GM18907 (cell line): ENCODE measurements around the gene ARSJ.
"Not testable (repeated sequence)": the region's sequence is repeated elsewhere in the genome, so short reads cannot be mapped to it uniquely, and the experiment has no call there.

ENCODE experiments used
- ATAC-seq: cut with Tn5 transposase; IDR thresholded peaks from one replicate; pipeline ENCODE4 v1.9.1; 2021; ENCODE audit warnings: mild to moderate bottlenecking, moderate library complexity; ENCODE audit not compliant: unreplicated experiment

ARSJ gene

DNA sequence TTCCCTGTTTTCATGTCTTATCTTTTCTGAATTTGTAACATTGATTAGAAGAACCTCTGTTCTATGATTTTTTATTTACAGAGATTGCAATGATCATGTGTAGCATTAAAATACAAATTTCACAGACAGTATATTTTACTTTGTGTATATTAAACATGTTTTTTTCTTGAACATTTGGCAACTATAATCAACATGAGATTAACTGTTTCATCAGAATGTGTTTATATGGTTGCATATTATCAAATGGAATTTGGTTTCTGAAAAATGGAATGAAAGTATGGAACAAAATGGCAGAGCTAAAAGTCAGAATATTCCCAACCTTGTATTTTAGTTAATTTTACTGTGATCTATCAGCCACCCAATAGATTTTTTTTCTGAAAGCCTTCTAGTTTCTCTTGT lies 19.9 kb downstream of the ARSJ start:
- no peak for ATAC-seq

- peak; percentile 55 for ATAC-seq
Observed at GRCh38 chr4:113958766-113959538, 20.5 kb downstream of the ARSJ start.

GRCh38 chr4:113957956-113958355 lies 21.5 kb downstream of the ARSJ start:
- ATAC-seq = no peak

DNA sequence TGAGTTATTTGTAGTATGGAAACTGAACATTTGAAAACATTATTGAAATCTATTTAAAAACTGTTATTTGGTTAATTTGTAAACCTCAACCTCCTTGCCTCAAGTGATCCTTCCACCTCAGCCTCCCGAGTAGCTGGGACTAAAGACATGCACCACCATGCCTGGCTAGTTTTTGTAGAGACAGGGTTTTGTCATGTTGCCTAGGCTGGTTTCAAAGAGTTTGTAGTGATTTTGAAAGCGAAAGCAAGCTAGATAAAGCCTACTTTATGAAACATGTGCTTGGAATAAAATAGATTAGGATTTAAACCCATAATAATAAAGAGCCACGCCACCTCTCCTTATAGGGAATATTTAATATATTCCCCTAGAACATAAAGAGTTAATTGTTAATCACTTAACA lies 23.5 kb downstream of the ARSJ start:
- peak; percentile 55 for ATAC-seq

DNA sequence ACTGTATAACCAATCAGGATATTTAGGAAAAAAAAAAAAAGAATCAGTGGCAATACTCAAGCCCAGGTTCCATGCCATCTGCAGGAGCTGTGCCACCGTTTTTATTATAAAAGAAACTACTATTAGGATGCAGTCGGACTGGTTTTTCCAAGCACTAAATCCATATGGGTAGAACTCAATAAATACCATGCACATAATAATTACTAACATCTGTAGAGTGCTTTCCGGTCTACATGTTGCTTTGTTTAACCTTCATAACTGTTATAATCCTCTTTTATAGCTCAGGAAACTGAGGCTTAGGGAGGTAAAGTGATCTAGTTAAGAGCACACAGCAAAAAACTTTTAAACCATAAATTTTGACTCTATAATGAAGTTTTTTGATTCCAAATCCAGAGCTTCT lies 24.0 kb downstream of the ARSJ start:
- ATAC-seq = no peak

DNA sequence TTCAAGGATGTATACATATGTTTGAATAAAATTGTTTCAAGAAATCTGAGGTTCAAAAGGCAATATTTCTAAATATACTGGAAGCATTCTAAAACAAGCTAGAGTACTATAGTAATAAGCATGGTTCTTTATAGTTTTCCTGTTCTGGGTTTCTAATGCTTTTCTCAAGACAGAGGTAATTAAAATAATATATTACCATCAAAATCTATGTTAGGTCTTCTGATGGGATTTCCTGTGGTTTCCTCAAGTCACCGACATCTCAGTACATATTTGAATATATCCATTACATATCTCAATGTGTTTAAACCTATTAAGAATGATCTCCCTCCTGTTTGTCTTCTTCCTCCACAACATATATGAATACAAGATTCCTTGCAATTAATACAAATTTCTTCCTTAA lies 25.6 kb downstream of the ARSJ start:
- ATAC-seq = no peak

DNA sequence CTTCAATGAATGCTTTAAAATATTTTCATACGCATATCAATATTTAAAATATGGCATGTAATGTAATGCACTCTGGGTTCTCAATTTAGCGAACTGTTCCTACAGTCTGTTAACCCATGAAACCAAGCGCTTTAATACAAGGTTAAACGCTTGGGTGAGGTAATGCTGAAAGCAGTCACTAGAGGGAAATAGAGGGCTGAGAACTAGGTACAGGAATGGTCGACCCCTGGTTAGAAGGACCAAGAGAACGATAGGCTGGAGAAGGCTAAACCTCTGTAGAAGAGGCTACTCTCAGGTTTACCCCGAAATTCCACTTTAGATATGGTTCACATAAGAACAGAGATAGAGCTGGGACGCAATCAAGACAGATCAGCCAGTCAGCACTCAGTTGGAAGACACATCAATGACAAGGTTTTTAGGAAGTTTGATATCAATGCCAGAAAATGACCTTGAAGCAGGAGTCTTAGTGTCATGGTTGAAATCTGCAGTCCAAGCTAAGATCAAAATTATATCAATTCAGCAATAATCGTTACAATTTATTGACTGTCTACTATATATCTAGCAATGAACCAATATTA lies 26.9 kb downstream of the ARSJ start:
- ATAC-seq = peak; percentile 95

DNA sequence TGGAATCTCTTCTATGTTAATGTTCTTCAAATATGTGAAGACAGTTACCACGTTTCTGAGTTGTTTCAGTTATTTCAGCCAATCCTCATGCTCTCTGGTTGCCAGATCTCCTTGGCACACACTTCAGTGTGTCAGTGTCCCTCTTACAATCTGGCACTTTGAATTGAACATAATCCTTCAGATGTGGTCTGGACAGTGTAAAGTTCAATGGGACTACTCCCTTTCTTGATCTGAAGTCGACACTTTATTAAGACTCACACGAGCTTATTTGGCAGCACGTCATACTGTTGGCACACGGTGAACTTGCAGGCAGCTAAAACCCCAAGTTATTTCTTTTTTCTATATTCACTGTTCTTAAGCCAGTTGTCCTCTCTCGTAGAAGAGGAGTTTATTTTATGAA lies 28.2 kb downstream of the ARSJ start:
- no peak for ATAC-seq

DNA sequence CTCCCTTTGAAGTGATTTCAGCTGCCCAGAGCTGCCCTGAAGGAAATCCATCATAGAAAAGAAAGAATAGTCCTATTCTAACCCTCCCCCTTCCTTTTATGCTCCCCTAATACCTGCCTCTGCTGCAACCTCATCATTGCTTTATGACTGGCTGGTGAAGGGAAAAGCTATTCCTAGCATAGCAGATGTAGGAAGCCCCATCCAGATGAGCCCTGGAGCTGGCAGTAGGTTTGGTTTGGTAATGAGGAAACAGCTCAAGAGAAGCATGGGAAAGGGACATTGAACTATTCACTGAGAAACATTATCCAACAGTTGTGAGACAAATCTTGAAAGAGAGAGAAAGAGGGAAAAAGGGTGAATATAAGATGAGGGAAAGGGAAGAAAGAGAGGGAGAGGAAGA lies 29.2 kb downstream of the ARSJ start:
- ATAC-seq = no peak

DNA sequence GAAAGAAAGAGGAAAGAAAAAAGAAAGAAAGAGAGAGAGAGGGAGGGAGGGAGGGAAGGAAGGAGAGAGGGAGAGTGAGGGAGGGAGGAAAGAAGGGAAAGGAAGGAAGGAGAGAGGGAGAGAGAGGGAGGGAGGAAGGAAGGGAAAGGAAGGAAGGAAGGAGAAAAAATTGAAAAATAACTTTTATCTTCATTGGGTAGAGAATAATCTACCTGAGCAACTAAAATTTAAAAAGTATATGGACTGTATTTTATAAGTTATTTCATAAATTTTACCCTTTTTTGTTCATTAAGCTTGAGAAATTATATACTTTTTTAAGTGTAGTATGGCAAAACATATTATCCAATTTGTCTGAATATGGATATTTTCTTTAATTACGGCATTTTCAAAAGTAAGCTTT lies 32.0 kb downstream of the ARSJ start:
- ATAC-seq = no peak

DNA sequence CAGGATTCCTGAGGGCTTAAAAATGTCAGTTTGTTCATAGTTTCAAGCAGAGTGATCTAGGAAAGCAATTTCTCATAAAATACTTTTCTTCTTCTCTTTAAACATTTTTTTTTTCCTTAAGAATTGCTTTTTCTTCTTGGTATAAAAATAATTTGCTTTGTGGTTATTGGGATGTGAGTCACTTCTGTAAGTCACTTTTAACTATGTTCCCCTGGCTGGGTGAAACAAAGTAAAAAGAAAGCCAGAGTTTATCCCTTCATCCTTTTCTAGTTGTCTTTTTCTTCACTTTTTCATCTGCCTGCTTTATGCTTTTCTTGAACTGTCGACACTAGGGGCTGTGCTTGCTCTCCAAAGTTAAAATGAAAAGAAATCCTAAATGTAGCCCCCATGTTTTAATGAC lies 33.5 kb downstream of the ARSJ start:
- ATAC-seq = no peak

GRCh38 chr4:113943863-113944262 lies 35.6 kb downstream of the ARSJ start:
- ATAC-seq = no peak

GRCh38 chr4:113943085-113943484 lies 36.4 kb downstream of the ARSJ start:
- no peak for ATAC-seq

- ATAC-seq = no peak
Observed at GRCh38 chr4:113941836-113942235, 37.6 kb downstream of the ARSJ start.

GRCh38 chr4:113940103-113940502 lies 39.3 kb downstream of the ARSJ start:
- ATAC-seq = not testable (repeated sequence)

GRCh38 chr4:113935190-113935589 lies 44.3 kb downstream of the ARSJ start:
- no peak for ATAC-seq

DNA sequence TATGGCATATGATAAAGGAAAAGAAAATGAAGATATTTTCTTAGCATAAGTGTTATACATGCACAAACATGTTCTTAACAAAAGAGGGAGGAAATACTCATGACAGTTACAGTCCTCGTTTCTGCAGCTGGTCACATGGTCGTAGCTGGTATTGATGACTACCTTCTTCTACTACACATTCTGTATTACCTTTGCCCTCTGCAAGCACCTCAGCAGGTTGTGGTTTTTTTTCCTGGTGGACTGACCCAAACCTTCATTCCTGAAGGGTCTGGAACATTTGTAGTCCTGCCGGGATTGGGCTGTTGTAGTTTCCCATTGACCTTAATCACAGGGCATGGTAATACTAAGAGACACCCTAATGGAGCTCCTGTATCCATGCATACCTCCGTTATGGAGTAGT lies 54.7 kb downstream of the ARSJ start:
- not testable (repeated sequence) for ATAC-seq

DNA sequence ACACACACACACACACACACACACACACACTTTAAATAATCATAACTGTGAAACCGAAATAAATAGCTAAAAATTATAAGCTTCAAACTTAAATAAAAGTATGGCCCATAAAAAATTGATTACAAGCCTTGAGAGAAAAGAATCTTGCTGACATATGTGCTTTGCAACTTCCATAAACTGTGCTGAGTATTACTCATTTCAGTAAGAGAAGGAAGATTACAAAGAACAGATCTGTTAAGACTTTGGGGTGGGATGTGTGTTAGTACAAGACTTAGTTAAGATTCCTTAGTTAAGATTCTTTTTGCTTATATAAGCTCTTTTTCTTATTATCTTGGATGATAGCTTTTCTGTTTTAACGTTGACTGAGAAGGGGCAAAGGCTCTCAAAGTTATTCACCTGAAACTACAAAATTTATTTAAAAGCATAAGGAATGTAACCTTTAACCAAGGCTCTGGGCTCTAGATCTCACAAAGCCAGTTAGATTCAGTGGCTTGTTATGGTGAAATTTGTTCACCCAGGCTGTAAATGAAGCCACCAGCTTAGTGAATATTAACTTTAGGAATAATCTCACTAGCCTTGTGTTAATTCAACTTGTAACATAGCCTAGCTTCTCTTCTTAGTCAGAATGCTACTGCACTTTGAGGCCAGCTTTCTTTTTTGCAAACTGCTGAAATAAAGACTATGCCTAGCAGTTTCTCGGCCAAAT lies 58.2 kb downstream of the ARSJ start:
- peak; percentile 67 for ATAC-seq

GRCh38 chr4:113919611-113920010 lies 59.8 kb downstream of the ARSJ start:
- no peak for ATAC-seq

DNA sequence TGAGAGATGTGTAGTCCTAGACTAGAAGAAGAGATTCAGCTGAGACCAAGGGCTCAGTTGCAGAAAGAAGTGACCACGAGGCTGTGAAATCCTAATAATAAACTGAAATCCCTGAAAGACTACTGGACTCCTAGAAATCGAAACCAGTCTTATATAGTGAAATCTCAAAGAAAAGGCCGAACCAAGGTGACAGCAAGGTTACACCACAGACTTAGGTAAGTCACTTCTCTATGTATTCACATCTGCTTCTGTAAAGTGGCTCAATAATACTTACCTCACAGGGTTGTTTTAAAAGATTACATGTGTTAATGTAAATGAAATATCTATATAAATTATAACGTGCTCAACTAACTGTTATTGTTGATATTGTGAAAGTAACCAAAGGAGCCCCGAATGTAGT lies 60.3 kb downstream of the ARSJ start:
- no peak for ATAC-seq

DNA sequence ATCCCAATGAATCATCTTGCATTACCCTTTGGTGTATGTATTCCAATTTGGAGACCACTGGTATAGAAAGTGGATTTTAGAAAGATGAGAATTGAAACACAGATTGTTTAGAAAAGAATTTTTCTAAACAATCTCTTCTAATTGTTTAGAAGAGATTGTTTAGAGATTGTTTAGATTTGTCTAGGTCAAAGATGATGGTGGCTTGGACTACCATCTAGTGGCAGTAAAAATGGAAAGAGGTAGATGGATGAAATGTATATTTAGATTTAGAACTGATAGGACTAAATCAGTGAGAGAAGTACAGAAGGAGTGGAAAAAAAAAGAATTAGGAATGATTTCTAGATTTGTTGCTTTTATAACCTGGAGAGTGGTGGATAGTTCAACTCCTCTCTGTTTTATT lies 70.6 kb downstream of the ARSJ start:
- ATAC-seq = no peak

- ATAC-seq = no peak
Observed at GRCh38 chr4:113907559-113907958, 71.9 kb downstream of the ARSJ start.
